Upper lobe of left lung (tissue), 4 donors: ENCODE measurements around the gene HTR2A.

Experiments used
- CTCF ChIP-seq, 6 experiments: fragments of 450-650 bp in 4 of 6; fragments of 200-600 bp in 2 of 6; sonication (generic) in 2 of 6; IDR thresholded peaks; one replicate each; pipeline ENCODE4 v1.5.1; 2016 to 2019; ENCODE audit warnings: antibody characterized with exemption in 6 of 6
- EP300 ChIP-seq, 4 donors: sonication (generic); formaldehyde crosslinking; IDR thresholded peaks; one replicate each; pipeline ENCODE4 v1.5.1; 2017; ENCODE audit warnings: antibody characterized with exemption in 4 of 4, control low read depth in 2 of 4
- POLR2A ChIP-seq, 4 donors: fragments of 450-650 bp; IDR thresholded peaks; one replicate each; pipeline ENCODE4 v1.5.1; 2016 to 2017; ENCODE audit warnings: antibody characterized with exemption in 4 of 4, mild to moderate bottlenecking in 2 of 4
- POLR2AphosphoS5 ChIP-seq, 2 donors: sonication (generic); formaldehyde crosslinking; IDR thresholded peaks; one replicate each; pipeline ENCODE4 v1.5.1; 2017; ENCODE audit warnings: antibody characterized with exemption in 2 of 2

- TF ChIP-seq CTCF (IDR thresholded peaks at IDR 0.05) (no peak), EP300 (IDR thresholded peaks at IDR 0.05) (no peak), POLR2A (IDR thresholded peaks at IDR 0.05) (no peak), POLR2AphosphoS5 (IDR thresholded peaks at IDR 0.05) (no peak)
Observed at GRCh38 chr13:46864941-46865340, 31.9 kb downstream of the HTR2A start.
